GM19395 (cell line): ENCODE results near the gene INHBB.
"Not testable (repeated sequence)": the region's sequence is repeated elsewhere in the genome, so short reads cannot be mapped to it uniquely, and the experiment has no call there.

ENCODE experiments used
- ATAC-seq: cut with Tn5 transposase; IDR thresholded peaks from one replicate; pipeline ENCODE4 v1.9.1; 2021; ENCODE audit warnings: mild to moderate bottlenecking, moderate library complexity; ENCODE audit not compliant: unreplicated experiment

Gene INHBB

DNA sequence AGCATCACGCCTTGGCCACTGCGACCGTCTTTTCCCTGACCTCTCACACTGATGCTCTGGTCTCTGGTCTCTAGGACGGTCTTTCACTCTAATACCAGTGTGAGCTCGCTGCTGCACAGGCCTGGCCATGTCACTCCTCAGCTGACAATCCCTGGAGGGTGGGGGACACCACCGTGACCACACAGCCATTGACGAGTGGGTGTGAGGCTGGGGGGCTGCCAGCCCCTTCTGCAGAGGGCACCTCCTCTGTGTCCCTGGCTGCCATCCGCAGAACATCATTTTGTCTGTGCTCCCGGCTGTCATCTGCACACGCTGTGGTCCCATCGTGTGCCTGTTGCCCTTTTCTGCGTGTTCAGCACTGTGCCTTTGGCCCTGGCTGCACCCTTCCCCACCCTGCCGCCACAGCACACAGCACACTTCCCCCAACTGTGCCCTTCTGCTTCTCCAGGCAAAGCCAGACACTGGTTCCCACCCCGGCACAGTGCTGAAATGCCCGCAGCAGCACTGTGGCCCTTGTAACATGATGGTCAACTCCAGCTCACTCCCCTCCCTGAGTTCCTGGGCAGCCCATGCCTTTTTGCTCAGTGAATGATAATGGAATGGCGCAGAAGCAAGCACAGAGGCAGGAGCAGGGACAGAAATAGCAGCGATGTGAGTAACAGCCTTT is 30.4 kb upstream of the INHBB start:
- ATAC-seq = no peak

DNA sequence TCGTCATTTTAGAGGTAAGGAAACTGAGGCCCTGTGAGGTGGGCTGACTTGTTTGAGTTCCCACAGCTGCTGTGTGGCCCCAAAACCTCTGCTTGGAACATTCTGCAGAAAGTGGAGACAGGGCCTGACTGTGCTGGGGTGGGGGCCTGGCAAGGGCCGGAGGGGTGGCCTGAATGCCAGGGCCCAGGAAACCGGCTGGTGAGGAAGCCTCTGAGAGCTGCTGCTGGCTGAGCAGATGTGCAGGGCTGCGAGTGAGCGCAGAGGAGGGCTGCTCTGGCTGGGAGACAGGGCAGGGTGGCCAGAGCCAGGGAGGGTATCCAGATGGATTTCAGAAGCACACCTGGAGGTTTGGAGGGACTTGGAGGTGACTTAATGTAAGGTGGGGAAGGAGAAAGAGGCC is 29.9 kb upstream of the INHBB start:
- no peak for ATAC-seq

DNA sequence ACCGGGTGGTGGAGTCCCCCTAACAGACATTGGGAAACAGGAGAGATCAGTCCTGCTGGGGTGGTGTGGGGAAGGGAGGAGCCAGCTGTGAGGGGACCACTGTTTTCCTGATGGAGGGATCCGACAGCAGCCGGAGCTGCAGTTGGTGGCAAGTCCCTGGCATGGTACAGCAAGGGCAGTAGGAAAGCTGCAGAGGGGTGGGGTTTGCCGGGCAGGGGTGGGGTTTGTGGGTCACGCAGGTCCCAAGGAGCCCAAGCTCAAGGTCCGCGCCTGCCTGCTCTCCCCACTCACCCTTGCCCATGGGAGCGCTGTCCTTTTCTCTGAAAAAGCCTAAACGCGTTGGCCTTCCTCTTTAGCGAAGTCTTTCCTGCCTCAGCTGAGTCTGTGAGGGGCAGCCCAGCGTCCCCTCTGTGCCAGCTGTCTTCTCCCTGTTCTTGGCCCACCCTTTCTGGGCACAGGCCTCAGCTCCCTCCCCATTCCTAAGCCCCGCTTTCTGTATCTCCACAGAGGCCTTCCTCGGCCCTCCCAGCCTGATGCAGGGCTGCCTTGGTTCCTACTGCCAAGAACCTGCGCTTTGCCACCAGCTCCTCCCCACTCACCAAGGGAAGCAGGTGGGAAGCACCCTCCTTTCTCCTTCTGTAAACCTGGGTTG is 29.3 kb upstream of the INHBB start:
- no peak for ATAC-seq

DNA sequence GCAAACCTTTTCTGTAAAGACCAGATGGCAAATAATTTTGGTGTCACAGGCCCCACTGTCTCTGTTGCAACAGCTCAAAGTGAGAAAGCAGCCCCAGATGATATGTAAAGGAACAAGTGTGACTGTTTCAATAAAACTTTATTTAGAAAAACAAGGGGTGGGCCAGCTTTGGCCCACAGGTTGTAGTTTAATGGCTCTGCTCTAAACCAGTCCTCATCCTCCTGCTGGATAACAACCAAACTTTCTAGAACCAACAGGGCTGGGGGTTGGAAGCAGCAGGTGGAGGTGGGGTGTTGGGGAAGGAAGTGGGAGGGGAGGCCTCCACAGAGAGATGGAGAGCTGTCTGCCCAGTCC is 28.8 kb upstream of the INHBB start:
- no peak for ATAC-seq

DNA sequence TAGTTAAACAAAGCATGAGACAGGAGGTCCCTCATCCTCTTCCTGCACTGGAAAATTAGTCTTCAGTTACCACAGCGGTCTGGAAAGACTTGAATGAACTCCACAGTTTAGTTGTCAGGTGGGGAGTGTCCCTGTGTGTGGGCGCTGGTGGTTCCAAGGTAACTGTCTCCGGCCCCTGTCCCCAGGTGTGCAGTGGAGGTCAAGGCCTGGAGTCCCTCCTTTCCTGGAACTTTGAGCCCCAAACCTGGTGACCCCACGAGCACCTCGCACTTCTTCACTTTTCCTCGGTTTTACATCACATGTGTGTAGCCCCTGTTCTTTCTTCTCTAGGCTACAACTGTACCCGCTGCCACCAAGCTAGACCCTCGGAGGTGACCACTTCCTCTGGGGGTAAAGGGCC is 28.0 kb upstream of the INHBB start:
- ATAC-seq = no peak

DNA sequence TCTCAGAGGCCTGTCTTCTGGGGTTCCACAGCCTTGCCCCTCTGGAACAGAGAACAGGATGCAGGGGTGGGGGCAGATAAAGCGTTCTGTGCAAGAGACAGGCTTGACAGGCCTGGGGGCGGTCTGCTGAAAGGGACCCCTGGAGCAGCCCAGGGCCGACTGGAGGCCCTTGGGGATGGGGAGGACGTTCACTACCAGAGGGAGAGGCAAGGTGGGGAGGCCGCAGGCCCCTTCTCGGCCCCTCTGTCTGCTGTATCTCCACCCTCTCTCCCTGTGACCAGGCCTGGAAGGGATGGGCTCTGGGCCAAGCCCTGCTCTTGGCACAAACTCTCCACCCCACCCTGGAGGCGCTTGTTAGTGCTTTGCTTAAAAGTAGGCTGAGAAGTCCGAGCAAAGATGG is 27.3 kb upstream of the INHBB start:
- no peak for ATAC-seq

DNA sequence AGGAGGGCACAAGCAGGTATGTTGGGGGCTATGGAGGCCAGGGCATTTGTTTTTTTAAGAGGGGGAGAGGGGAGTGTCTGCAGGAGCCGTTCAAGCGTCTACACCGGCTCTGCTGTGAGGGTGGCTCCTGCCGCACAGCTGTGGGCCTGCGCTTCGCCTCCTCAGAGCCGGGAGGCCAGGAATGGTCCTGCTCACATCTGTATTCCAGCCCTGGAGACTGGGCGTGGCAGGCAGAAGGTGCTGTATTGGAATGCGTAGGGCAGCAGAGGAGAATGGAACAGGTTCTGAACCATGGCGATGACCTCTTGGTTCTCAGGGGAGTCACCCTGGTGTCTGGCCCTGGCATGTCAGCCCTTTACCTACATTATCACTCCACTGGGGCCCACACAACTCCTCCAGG is 26.8 kb upstream of the INHBB start:
- ATAC-seq = no peak

DNA sequence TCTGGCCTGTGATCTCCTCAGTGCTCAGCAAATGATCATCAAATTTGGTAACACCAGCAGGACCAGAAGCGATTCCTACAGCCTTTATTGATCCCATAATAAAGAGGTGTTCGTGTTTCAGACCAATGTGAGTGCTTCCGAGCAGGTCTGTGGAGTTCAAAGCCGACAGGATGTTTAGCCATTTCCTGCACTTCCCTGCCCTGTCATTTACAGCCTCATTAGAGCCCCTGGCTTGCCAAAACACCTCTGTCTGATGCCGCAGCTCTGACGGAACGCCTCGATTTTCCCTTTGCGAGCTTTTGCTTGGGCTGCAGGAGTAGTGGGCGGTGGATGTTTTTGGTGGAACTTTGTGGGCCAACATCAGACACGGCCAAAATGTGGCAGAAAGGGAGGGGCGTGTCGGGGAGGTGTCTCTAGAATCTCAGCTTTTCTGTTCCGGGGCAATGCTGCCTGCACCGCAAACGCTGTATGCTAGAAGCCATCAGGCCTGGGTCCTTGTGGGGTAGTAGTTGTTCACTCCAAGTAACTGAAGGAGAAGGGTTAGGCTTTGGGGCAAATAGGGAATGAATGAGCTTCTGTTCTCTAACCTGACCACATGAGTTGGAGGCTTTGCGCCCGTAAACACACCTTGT is 26.1 kb upstream of the INHBB start:
- ATAC-seq = no peak

DNA sequence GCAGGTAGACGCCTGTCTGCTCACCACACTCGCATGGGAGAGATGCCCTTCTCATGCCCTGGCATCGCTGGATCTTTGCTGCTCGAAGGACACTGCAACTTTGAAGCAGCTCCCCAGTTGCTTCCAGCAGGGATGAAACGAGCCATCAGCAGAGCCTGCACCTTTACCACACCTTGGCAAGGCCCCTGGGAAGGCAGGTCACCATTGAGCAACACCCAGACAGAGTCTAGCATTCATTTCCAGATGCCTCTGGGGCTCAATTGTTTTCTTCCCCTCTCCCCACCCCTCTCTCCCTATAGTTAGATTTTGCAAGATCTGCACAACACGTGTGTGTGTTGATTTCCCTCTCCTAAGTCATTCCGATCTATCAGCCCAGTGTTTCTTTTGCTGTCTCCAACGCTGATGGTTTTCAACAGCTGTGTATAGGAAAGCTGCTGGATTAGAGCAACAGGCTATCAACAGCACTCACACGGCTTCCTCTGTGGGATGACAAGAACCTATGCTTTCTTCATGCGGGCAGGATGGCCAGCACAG is 25.6 kb upstream of the INHBB start:
- no peak for ATAC-seq

DNA sequence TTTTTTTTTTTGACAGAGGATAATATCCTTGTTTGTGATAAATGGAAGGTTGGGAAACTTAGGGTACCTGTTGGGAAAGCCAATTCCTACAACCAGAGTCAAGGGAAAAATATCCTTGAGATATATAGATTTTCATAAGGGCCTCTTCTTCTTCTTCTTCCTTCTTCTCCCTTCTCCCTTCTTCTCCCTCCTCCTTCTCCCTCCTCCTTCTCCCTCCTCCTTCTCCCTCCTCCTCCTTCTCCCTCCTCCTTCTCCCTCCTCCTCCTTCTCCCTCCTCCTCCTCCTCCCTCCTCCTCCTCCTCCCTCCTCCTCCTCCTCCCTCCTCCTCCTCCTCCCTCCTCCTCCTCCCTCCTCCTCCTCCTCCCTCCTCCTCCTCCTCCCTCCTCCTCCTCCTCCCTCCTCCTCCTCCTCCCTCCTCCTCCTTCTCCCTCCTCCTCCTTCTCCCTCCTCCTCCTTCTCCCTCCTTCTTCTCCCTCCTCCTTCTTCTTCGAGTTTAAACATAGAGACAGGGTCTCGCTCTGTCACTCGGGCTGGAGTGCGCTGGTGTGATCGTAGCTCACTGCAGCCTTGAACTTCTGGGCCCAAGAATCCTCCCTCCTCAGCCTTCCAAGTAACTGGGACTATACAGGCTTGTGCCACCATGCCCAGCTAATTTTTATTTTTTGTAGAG is 24.9 kb upstream of the INHBB start:
- ATAC-seq = not testable (repeated sequence)

DNA sequence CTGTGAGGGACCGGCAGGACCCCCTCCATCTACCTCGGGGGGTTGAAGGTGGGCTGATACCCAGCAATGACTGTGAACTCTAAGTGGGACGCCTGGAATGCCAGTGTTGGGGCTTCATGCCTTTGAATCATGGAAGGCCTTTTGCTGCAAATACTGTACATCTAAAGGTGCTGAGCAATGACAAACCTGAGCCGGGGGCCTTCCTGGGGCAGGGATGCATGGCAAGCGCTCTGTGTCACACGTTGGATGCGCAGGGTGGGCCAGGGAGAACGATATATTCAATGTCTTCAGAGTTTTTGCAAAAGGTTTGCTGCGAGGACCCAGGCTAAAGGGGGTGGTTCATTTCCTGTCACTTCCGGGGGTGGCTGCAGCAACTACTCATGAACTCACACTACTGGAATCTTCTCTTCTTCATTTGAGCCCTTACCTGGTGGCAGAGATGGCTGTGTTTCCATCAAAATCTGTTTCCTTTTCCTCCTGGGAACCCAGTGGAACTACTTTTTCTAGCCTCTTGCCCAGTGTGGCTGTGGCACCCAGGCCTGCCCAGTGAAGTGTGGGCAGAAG is 24.1 kb upstream of the INHBB start:
- no peak for ATAC-seq

DNA sequence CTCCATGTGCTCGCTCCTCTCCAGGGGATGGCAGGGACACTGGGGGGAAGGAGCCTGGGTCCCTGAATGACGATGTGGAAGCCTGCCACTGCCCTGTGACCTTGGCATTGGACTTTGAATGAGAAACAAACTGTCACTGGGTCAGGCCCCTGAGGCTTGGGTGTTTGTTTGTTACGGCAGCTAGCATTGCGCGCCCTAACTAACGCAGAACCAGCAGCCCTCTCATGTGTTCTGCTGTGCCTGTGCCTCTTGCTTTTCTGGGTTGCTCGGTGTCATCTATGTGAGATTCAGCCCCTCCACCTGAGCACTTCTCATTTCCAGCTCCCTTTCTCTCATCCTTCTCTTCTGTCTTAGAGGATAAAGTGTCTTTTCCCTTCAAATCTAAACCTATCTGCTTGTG is 23.6 kb upstream of the INHBB start:
- ATAC-seq = no peak

DNA sequence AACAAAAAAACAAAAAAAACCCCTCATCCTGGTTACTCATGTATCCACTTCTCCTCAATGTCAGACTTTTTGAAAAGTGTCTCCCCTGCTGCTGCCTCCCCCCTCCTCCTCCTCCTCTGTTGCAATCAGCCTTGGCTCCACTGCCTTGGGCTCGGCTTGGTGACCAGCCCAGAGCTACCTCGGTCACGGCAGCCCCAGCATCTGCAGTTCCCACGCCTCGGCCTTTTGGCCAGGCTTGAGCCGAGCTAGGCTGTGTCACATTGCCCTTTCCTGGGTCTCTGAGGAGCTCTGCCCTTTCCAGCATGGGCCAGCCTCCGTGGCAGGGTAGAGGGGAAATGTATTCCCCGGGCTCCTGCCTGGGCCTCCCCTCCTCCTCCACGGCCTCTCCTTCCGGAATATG is 22.7 kb upstream of the INHBB start:
- ATAC-seq = no peak

DNA sequence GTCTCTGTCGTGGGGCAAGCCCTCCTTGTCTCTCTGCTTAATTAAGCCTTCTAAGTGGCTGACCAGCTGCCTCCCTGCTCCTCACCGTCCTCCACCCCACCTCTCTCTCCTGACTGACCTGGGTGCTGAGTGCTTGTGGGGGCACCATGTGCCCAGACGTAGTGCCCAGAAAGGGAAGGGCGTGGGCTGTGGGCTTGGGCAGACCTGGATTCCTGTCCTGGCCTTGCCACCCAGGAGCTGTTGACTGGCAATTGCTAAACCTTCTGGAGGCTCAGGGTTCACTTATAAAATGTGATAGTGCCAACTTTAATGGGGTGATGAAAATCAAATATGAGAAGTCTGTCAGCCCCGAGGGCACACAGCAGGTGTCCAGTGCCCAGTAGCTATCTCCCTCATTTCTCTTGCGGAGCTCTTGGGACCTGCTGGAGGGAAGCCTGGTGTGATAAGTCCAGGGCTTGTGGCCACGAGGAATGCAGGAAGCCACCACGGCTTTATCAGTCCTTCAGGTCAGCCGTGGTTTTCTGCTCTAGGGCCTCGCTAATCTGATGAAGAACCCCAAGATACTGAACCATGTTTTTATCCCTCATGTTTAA is 22.0 kb upstream of the INHBB start:
- no peak for ATAC-seq

DNA sequence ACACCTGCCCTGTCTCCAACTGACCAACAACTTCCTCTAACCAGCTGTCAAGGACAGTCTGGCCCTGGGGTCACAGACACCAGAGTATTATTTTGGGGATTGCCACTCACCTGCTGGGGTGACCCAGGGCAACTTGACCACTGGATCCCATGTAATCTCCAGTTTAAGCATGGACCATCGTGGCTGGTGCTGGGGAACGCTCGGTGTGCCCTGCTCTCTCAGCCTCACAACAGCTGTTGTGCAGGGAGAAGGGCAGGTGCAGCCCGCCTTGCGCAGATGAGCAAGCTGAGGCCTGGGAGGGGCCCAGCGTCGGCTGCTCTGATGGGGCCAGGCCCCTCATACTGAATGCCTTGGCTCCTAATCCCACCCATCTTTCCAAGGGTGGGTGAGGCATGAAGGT is 21.0 kb upstream of the INHBB start:
- ATAC-seq = no peak

DNA sequence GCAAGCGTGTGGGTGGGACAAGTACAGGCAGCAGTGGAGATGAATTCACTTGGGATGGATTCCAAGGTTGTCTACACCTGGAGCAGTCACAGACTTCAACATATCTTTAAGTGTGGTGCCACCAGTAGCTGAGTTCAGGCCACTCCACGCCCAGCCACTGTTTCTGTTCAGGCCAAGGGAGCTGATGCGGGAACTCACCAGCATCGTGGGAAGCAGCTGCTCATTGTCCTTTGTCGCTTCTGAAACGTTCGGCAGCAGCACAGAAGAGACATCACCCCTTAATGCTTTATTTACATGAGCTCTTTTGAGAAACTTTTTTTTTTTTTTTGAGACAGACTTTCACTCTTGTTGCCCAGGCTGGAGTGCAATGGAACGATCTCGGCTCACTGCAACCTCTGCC is 19.9 kb upstream of the INHBB start:
- no peak for ATAC-seq

DNA sequence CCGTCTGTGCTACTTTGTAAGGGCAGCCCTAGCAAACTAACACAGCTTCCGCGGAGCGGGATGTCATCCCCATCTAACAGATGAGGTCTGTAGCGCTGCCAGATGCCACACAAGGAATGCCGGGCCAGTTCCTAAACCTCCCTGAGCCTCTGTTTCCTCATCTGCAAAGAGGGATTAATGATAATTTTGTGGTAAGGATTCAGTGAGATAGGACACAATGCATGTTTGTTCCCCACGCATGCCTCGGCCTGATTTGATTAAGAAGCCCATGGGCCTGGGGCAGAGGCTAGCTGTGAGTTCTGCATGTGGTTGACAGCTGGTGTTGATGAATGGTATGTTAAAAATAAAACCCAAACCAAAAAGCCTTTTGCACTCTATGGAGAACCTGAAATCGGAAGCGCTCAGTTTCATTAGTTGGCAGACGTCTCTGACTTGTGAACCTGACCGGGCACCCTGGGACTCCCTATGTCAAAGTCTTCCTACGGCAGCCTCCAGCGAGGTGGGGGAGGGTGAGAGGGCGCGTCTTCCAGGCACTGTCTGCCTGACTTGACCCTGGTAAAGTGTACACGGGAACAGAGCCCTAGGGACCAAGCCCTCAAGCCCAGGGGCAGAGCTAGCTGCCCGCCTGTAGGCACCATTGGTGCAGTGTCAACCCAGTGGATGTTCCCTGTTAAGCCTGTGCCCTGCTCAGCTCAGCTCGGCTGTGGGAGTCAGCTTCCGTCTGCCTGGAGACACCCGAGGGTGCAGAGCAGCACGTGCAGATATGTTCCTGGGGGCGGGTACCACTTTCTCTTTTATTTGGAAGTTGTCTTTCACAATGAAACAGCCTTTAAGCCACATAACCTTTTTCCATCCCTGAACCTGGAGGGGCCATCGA is 14.8 kb upstream of the INHBB start:
- no peak for ATAC-seq

DNA sequence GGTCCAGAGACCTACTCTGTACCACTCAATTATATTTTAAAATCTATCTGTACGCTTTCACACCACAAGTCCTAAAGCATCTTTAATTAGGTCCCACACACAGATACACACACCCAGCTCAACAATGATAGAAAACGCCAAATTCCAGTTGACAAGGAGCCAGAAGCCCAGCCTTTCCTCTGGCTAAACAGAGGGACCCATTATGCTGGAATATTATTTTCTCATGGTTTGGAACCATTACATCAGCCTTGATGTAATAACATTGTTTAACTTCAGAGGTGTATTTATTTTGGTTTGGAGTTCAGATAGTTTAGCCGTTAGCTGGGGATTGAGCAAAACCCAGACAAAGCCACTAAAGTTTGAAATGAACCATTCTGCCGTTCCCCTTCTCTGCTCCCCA is 14.0 kb upstream of the INHBB start:
- no peak for ATAC-seq

DNA sequence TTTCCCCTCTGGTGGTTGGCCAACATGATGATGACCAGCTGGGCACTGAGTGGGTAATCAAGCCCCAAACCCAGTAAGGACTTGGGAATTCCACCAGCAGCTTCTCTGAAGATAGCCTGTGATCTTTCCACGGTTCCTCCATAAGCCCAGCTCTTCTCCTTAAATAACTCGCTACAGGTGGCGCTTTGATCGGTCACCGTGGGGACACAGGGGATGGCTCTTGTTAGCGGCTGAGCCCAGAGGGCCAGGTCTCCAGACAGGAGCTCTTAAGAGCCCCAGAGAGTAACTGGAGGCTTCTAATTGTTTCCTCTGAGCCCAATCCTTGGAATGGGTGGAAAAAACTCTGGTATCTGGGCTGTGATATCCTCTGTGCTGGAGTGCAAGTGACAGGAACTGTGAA is 13.6 kb upstream of the INHBB start:
- no peak for ATAC-seq

DNA sequence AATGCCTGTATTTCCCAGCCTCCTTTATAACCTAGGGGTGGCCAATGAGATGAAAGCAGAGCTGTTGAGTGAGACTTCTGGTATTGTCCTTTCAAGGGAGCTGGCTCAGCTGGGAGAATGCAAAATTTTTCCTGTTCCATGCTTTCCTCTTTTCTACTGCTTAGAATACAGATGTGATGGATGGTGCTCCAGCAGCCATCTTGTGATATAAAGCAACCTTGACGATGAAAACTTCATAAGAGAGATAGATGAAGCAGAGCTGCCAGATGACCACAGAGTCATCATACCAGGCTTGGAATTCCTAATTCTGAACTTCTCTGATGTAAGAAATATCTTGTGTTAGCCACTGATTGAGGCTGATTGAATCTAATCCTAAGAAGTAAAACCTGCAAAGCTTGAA is 11.9 kb upstream of the INHBB start:
- ATAC-seq = no peak
